ENCODE results near the gene LURAP1L.

Gene LURAP1L

DNA sequence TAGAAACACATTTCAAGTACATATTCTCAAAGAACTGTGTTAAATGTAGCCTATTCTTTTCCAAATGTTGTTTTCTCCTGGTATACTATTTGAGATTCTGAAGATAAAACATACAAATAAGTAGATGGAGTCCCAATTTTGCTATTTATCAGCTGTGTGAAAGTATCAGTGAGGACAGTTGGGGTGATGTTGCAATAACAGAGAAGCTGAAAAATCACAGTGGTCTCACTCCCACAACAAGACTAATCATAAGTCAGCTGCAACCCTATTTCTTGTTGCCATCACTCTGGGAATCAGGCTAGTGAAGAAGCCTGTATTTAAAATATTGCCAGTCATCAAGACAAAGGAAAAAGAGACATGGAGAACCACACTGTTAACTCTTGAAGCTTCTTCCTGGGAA lies 25.9 kb upstream of the LURAP1L start:
- TF ChIP-seq POLR2AphosphoS5 (IDR thresholded peaks at IDR 0.05; ENCODE audit: low read depth, low read length), result no peak
- no peak for TF ChIP-seq TAF1 (IDR thresholded peaks at IDR 0.05; ENCODE audit: borderline replicate concordance, insufficient read depth, low read length)
- TF ChIP-seq REST (IDR thresholded peaks at IDR 0.05; ENCODE audit: insufficient read depth in 1 of 2, low read depth in 2 of 2, low read length in 2 of 2), result no peak
- no peak for TF ChIP-seq SIN3A (IDR thresholded peaks at IDR 0.05; ENCODE audit: borderline replicate concordance, insufficient read depth, low read length)
- no peak for TF ChIP-seq FOXP2 (optimal IDR thresholded peaks at IDR 0.05; ENCODE audit: borderline replicate concordance, extremely low read depth, extremely low read length, insufficient read depth)

DNA sequence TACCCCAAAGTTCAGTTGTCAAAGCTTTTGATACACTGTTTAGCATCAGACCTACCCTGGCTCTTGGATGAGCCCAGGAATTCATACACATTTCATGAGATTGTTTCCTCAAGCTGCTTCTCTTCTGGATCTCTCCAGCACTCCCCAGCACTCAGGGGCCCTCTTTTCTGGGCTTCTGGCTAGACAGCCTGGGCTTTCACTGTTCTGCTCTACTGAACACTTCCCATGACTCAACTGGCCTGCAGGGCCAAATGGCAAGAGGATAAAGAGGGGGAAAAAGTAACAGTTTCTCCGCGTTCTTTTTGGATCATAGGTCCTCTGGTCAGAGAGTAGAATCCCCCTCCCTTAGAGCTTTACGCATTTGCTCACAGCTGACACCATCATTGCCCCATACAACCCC lies 20.9 kb upstream of the LURAP1L start:
- no peak for TF ChIP-seq TAF1 (IDR thresholded peaks at IDR 0.05; ENCODE audit: borderline replicate concordance, insufficient read depth, low read length)

DNA sequence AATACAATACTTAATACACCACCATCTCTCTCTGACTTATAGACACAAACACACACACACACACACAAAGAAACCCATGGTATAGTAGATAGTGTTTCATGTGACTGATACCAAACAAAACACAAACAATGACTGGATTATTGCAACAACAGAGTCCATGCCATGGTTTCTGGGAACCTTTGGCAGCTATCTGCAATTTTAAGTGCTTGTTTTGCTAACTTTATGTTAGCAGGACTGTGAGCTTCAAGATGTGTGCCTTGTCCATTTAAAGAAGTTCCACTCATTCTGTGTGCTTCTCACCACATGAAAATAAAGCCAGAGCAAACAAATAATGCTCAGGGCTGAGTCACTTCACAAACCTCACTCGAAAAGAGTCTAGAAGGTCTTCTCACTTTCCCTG lies 15.1 kb upstream of the LURAP1L start:
- no peak for TF ChIP-seq REST (IDR thresholded peaks at IDR 0.05; ENCODE audit: insufficient read depth in 1 of 2, low read depth in 2 of 2, low read length in 2 of 2)
- TF ChIP-seq TAF1 (IDR thresholded peaks at IDR 0.05; ENCODE audit: borderline replicate concordance, insufficient read depth, low read length), result no peak
- TF ChIP-seq FOXP2 (optimal IDR thresholded peaks at IDR 0.05; ENCODE audit: borderline replicate concordance, extremely low read depth, extremely low read length, insufficient read depth), result no peak
- no peak for TF ChIP-seq SIN3A (IDR thresholded peaks at IDR 0.05; ENCODE audit: borderline replicate concordance, insufficient read depth, low read length)
- no peak for TF ChIP-seq POLR2AphosphoS5 (IDR thresholded peaks at IDR 0.05; ENCODE audit: low read depth, low read length)

DNA sequence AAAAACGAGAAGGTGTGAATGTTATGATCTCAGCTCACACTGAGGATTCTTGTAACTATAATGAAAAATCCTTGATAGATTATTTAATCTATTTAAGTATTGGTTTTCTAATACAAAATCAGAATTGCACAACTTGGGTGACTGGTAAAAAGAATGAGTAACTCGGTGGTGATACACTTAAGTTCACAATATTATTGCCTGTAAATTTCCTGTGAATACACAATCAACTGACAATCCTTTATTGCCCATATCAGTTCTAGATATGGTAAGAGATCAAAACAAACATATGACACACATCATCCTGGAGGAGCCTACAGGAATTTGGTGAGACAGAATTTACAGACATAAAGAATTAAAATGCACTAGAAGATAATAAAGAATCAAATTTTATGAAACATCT lies 14.1 kb upstream of the LURAP1L start:
- TF ChIP-seq SIN3A (IDR thresholded peaks at IDR 0.05; ENCODE audit: borderline replicate concordance, insufficient read depth, low read length) (no peak), FOXP2 (optimal IDR thresholded peaks at IDR 0.05; ENCODE audit: borderline replicate concordance, extremely low read depth, extremely low read length, insufficient read depth) (no peak), REST (IDR thresholded peaks at IDR 0.05; ENCODE audit: insufficient read depth in 1 of 2, low read depth in 2 of 2, low read length in 2 of 2) (no peak), POLR2AphosphoS5 (IDR thresholded peaks at IDR 0.05; ENCODE audit: low read depth, low read length) (no peak), TAF1 (IDR thresholded peaks at IDR 0.05; ENCODE audit: borderline replicate concordance, insufficient read depth, low read length) (no peak)

DNA sequence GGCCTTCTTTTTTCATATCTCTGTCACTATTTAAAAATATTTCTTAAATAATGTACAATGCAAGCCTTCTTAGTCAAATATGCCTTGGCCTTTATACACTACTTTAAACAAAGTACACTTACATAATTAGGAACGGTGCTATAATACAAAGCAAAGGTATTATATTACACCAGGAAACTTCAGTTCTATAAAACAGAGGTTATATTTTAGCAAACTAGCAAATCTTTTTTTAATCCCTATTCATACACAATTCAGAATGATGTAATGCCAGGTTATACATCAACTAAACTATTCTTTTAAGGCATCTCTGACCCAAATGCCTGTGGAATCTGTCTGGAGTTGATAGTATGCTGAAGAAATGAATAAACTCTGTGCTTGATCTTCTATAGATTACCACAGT lies 10.7 kb upstream of the LURAP1L start:
- TF ChIP-seq TAF1 (IDR thresholded peaks at IDR 0.05; ENCODE audit: borderline replicate concordance, insufficient read depth, low read length), result no peak
- no peak for TF ChIP-seq FOXP2 (optimal IDR thresholded peaks at IDR 0.05; ENCODE audit: borderline replicate concordance, extremely low read depth, extremely low read length, insufficient read depth)
- no peak for TF ChIP-seq REST (IDR thresholded peaks at IDR 0.05; ENCODE audit: insufficient read depth in 1 of 2, low read depth in 2 of 2, low read length in 2 of 2)
- TF ChIP-seq POLR2AphosphoS5 (IDR thresholded peaks at IDR 0.05; ENCODE audit: low read depth, low read length), result no peak
- no peak for TF ChIP-seq SIN3A (IDR thresholded peaks at IDR 0.05; ENCODE audit: borderline replicate concordance, insufficient read depth, low read length)

Measured in PFSK-1 (cell line).